ENCODE measurements around the gene COG2. TPM values are rescaled to one million over a fixed set of nuclear protein-coding genes. Genes with fewer than 3 reads are reported as not detected.

The COG2 gene
- total and polyA plus RNA-seq, 2 of the 13 experiments (the other 11 are each of a cell fraction or from before 2014, with no cell fraction given): 16.8 to 36.3 TPM

GRCh38 chr1:230709619-230710542 lies 67.6 kb downstream of the COG2 start (continued):
- TF ChIP-seq, protein P1, sequence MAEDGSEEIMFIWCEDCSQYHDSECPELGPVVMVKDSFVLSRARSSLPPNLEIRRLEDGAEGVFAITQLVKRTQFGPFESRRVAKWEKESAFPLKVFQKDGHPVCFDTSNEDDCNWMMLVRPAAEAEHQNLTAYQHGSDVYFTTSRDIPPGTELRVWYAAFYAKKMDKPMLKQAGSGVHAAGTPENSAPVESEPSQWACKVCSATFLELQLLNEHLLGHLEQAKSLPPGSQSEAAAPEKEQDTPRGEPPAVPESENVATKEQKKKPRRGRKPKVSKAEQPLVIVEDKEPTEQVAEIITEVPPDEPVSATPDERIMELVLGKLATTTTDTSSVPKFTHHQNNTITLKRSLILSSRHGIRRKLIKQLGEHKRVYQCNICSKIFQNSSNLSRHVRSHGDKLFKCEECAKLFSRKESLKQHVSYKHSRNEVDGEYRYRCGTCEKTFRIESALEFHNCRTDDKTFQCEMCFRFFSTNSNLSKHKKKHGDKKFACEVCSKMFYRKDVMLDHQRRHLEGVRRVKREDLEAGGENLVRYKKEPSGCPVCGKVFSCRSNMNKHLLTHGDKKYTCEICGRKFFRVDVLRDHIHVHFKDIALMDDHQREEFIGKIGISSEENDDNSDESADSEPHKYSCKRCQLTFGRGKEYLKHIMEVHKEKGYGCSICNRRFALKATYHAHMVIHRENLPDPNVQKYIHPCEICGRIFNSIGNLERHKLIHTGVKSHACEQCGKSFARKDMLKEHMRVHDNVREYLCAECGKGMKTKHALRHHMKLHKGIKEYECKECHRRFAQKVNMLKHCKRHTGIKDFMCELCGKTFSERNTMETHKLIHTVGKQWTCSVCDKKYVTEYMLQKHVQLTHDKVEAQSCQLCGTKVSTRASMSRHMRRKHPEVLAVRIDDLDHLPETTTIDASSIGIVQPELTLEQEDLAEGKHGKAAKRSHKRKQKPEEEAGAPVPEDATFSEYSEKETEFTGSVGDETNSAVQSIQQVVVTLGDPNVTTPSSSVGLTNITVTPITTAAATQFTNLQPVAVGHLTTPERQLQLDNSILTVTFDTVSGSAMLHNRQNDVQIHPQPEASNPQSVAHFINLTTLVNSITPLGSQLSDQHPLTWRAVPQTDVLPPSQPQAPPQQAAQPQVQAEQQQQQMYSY (CRISPR knock-in tag; IDR thresholded peaks at IDR 0.05): no peak
- TF ChIP-seq NPAS2 (CRISPR knock-in tag; IDR thresholded peaks at IDR 0.05; ENCODE audit: borderline replicate concordance) (no peak), ZNF598 (CRISPR knock-in tag; IDR thresholded peaks at IDR 0.05; ENCODE audit: borderline replicate concordance) (peak; percentile 23; the same call in 1 of the 2 replicates), MXD4 (CRISPR knock-in tag; IDR thresholded peaks at IDR 0.05) (no peak), TRIM24 (CRISPR knock-in tag; IDR thresholded peaks at IDR 0.05) (no peak), RORA (CRISPR knock-in tag; IDR thresholded peaks at IDR 0.05) (no peak), NFE2 (CRISPR knock-in tag; IDR thresholded peaks at IDR 0.05) (no peak), SCMH1 (CRISPR knock-in tag; IDR thresholded peaks at IDR 0.05; ENCODE audit: borderline replicate concordance) (no peak), NCOA1 (CRISPR knock-in tag; IDR thresholded peaks at IDR 0.05) (no peak), TRAFD1 (CRISPR knock-in tag; IDR thresholded peaks at IDR 0.05; ENCODE audit: borderline replicate concordance) (no peak), ZBTB38 (CRISPR knock-in tag; IDR thresholded peaks at IDR 0.05) (peak; percentile 75), IKZF4 (CRISPR knock-in tag; IDR thresholded peaks at IDR 0.05; ENCODE audit: borderline replicate concordance, low read depth, not compliant biosample characterization) (no peak), ETS1 (CRISPR knock-in tag; IDR thresholded peaks at IDR 0.05) (no peak), RAD51 (IDR thresholded peaks at IDR 0.05; ENCODE audit: borderline replicate concordance) (no peak), ZNF749 (CRISPR knock-in tag; IDR thresholded peaks at IDR 0.05; ENCODE audit: borderline replicate concordance) (no peak; the same call in 1 of the 2 replicates), ZBTB42 (CRISPR knock-in tag; IDR thresholded peaks at IDR 0.05) (no peak), ASH2L (IDR thresholded peaks at IDR 0.05; ENCODE audit: insufficient read length, low read depth, low read length) (peak; percentile 4)
